DLD1 (cell line): Measurements from ENCODE around the gene CUL1.

Source experiments
- in situ Hi-C: cut with HindIII; loops from 2 replicates; pipeline ENCODE4 v1.10.0; 2017; ENCODE audit warnings: low sequenced_read_pairs

CUL1 gene

GRCh38 chr7:148715027-148715426, 16.3 kb downstream of the CUL1 start:
- in situ Hi-C loops = no loop called here

GRCh38 chr7:148717266-148717793, 18.6 kb downstream of the CUL1 start:
- in situ Hi-C loops = no loop called here

GRCh38 chr7:148718431-148718830, 19.7 kb downstream of the CUL1 start:
- in situ Hi-C loops = no loop called here

- in situ Hi-C loops = no loop called here
Measured at GRCh38 chr7:148719753-148720152, 21.1 kb downstream of the CUL1 start.

GRCh38 chr7:148720472-148720871, 21.8 kb downstream of the CUL1 start:
- in situ Hi-C loops = no loop called here

- in situ Hi-C loops = no loop called here
Measured at GRCh38 chr7:148721390-148721789, 22.7 kb downstream of the CUL1 start.

GRCh38 chr7:148722340-148723165, 23.9 kb downstream of the CUL1 start:
- in situ Hi-C loops = no loop called here

GRCh38 chr7:148723166-148723559, 24.5 kb downstream of the CUL1 start:
- in situ Hi-C loops = no loop called here

GRCh38 chr7:148723846-148724245, 25.1 kb downstream of the CUL1 start:
- in situ Hi-C loops = no loop called here

- in situ Hi-C loops = no loop called here
Measured at GRCh38 chr7:148726385-148726784, 27.7 kb downstream of the CUL1 start.

- in situ Hi-C loops = no loop called here
Measured at GRCh38 chr7:148727501-148728278, 29.0 kb downstream of the CUL1 start.

GRCh38 chr7:148729984-148730733, 31.5 kb downstream of the CUL1 start:
- in situ Hi-C loops = no loop called here

- in situ Hi-C loops = no loop called here
Measured at GRCh38 chr7:148732862-148733261, 34.2 kb downstream of the CUL1 start.

- in situ Hi-C loops = no loop called here
Measured at GRCh38 chr7:148733496-148733895, 34.8 kb downstream of the CUL1 start.

- in situ Hi-C loops = no loop called here
Measured at GRCh38 chr7:148735141-148735540, 36.4 kb downstream of the CUL1 start.

GRCh38 chr7:148735967-148736366, 37.3 kb downstream of the CUL1 start:
- in situ Hi-C loops = no loop called here

GRCh38 chr7:148738737-148739535, 40.2 kb downstream of the CUL1 start:
- in situ Hi-C loops = no loop called here

- in situ Hi-C loops = no loop called here
Measured at GRCh38 chr7:148746135-148746534, 47.4 kb downstream of the CUL1 start.

GRCh38 chr7:148747274-148747673, 48.6 kb downstream of the CUL1 start:
- in situ Hi-C loops = no loop called here
